Measurements from ENCODE around the gene SORL1-AS1.
"Not testable (repeated sequence)": the region's sequence is repeated elsewhere in the genome, so short reads cannot be mapped to it uniquely, and the experiment has no call there.

Gene SORL1-AS1

DNA sequence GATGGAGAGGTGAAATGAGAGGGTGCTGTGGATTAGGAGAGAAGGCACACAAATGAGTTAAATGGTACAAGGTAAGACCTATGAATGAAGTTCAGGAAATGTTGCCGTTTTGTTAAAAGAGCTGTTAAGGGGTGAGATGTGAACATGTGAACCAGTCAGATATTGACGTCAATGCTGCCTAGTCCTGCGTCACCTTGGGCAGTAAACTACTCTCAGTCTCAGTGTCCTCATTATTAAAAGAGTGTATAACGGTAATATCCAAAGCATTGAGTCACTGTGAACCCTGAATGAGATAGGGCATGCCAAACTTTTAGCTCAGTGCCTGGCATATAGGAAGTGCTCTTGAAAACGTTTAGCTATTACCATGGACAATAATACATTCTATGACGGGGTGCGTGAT lies 32.4 kb upstream of the SORL1-AS1 start:
- H3K4me3 ChIP-seq (ENCODE audit: low read length), result no peak overlapping the region
- H3K9ac ChIP-seq (ENCODE audit: low read length), result no peak overlapping the region
- no peak overlapping the region for H3K27ac ChIP-seq (ENCODE audit: low read length)
- H3K4me1 ChIP-seq (ENCODE audit: control insufficient read depth, low read depth, low read length), result peaks cover 5% of the 10 kb centered on the region
- peaks cover 19% of the 10 kb centered on the region for H3K36me3 ChIP-seq (ENCODE audit: control insufficient read depth, low read depth, low read length)
- H3K9me3 ChIP-seq (ENCODE audit: control insufficient read depth, low read depth, low read length), result no peaks in the 10 kb centered on the region
- no peaks in the 10 kb centered on the region for H3K27me3 ChIP-seq (ENCODE audit: control insufficient read depth, insufficient read depth, low read length)

DNA sequence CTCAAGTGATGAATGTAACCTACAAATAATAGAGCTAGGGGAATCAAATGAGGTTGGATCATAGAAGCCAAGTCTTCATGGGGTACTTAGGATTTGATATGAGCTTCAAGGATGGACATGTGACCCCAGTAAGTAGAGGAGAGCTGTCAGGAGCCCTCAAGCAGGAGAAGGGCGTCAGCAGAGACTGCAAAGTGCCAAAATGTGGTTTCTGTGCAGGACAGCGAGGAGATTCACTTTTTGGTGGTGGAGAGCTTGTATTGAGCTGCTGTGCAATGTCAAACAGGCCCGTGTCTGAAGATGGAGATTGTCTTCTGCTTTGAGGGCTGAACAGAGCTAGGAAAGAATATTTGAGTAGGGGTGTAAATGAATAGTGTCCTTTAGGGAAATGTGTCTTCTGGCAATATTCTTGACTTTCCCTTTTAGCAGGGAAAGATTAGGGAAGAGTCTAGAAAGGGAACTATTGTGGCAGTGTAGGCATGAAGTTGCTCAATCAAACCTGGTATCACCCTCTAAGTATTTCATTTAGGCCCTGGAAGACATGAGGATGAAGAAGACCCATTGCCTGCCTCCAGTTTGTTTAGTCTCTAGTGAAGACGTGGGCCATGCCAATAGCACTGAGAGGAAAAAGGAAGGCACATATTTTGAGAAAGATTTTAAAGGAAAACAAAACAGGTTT lies 31.2 kb upstream of the SORL1-AS1 start:
- peaks cover 7% of the 10 kb centered on the region for H3K36me3 ChIP-seq (ENCODE audit: control insufficient read depth, low read depth, low read length)

GRCh38 chr11:121482231-121483129 lies 29.7 kb upstream of the SORL1-AS1 start:
- no peaks in the 10 kb centered on the region for H3K27me3 ChIP-seq (ENCODE audit: control insufficient read depth, insufficient read depth, low read length)
- peaks cover 26% of the 10 kb centered on the region for H3K4me1 ChIP-seq (ENCODE audit: control insufficient read depth, low read depth, low read length)
- H3K9me3 ChIP-seq (ENCODE audit: control insufficient read depth, low read depth, low read length), result no peaks in the 10 kb centered on the region
- H3K4me3 ChIP-seq (ENCODE audit: low read length), result no peak overlapping the region
- H3K36me3 ChIP-seq (ENCODE audit: control insufficient read depth, low read depth, low read length), result no peaks in the 10 kb centered on the region
- H3K27ac ChIP-seq (ENCODE audit: low read length), result no peak overlapping the region
- no peak overlapping the region for H3K9ac ChIP-seq (ENCODE audit: low read length)

More for the DNA sequence above, 31.2 kb upstream of the SORL1-AS1 start:
- no peak overlapping the region for H3K4me3 ChIP-seq (ENCODE audit: low read length)
- H3K27ac ChIP-seq (ENCODE audit: low read length), result no peak overlapping the region
- no peak overlapping the region for H3K9ac ChIP-seq (ENCODE audit: low read length)
- no peaks in the 10 kb centered on the region for H3K27me3 ChIP-seq (ENCODE audit: control insufficient read depth, insufficient read depth, low read length)
- no peaks in the 10 kb centered on the region for H3K9me3 ChIP-seq (ENCODE audit: control insufficient read depth, low read depth, low read length)
- peaks cover 16% of the 10 kb centered on the region for H3K4me1 ChIP-seq (ENCODE audit: control insufficient read depth, low read depth, low read length)

DNA sequence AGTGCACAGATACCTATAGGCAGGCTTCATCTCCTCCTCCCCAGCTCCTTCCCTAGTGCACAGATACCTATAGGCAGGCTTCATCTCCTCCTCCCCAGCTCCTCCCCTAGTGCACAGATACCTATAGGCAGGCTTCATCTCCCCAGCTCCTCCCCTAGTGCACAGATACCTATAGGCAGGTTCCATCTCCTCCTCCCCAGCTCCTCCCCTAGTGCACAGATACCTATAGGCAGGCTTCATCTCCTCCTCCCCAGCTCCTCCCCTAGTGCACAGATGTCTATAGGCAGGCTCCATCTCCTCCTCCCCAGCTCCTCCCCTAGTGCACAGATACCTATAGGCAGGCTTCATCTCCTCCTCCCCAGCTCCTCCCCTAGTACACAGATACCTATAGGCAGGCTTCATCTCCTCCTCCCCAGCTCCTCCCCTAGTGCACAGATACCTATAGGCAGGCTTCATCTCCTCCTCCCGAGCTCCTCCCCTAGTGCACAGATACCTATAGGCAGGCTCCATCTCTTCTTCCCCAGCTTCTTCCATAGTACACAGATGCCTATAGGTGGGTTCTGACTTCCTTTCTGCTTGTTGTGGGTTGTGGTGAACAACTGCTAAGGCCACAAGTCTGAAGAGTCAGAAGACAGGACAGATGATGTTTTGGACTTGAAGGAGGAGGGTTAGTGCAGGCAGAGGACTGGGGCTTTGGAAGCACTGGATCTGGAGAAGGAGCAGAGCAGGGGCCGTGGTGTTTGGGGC lies 28.9 kb upstream of the SORL1-AS1 start:
- peaks cover 33% of the 10 kb centered on the region for H3K4me1 ChIP-seq (ENCODE audit: control insufficient read depth, low read depth, low read length)
- not testable (repeated sequence) for H3K27me3 ChIP-seq (ENCODE audit: control insufficient read depth, insufficient read depth, low read length); H3K4me3 ChIP-seq (ENCODE audit: low read length); H3K36me3 ChIP-seq (ENCODE audit: control insufficient read depth, low read depth, low read length); H3K9me3 ChIP-seq (ENCODE audit: control insufficient read depth, low read depth, low read length); H3K9ac ChIP-seq (ENCODE audit: low read length); H3K27ac ChIP-seq (ENCODE audit: low read length)

GRCh38 chr11:121479698-121480238 lies 27.0 kb upstream of the SORL1-AS1 start:
- peak overlapping the region; percentile 50 for H3K4me3 ChIP-seq (ENCODE audit: low read length)
- H3K4me1 ChIP-seq (ENCODE audit: control insufficient read depth, low read depth, low read length), result peaks cover 39% of the 10 kb centered on the region
- H3K36me3 ChIP-seq (ENCODE audit: control insufficient read depth, low read depth, low read length), result no peaks in the 10 kb centered on the region
- no peaks in the 10 kb centered on the region for H3K9me3 ChIP-seq (ENCODE audit: control insufficient read depth, low read depth, low read length)
- H3K27ac ChIP-seq (ENCODE audit: low read length), result peak overlapping the region; percentile 44
- H3K9ac ChIP-seq (ENCODE audit: low read length), result peak overlapping the region; percentile 17
- no peaks in the 10 kb centered on the region for H3K27me3 ChIP-seq (ENCODE audit: control insufficient read depth, insufficient read depth, low read length)

DNA sequence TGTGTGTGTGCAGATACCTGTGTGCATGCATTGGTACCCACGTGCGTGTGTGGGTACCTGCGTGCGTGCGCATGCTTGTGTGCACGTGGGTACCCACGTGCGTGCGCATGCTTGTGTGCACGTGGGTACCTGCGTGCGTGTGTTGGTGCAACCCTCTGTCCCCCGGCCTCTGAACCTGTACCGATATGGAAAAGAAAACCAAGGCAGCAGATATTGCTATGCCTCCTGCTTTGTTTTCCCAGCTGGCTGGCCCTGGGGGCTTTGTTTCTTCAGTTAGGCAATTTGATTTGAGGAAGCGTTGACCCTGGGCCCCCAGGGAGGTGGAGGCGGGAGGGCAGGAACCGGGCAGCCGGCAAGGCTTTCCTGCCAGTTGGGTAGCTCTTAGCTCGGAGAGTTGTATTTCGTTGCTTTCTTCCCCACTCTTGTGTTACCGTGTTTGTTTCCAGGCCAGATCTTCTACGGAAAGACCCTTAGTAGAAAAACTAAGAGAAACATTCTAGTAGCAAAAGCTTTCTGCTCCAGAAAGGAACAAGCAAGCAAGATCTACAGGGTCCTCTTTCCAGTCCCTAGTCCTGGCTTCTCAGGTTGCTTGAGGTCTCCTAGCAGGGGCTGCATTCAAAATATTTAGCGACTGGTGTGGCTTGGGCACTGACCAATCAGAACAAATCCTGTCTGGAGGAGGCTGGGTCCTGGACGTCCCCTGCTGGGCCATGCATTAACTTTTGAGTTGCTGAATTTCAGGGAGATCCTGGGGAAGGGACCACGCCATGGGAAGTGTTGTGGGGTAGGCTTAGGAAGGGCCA lies 26.3 kb upstream of the SORL1-AS1 start:
- no peaks in the 10 kb centered on the region for H3K36me3 ChIP-seq (ENCODE audit: control insufficient read depth, low read depth, low read length)
- H3K27ac ChIP-seq (ENCODE audit: low read length), result peak overlapping the region; percentile 44
- H3K4me3 ChIP-seq (ENCODE audit: low read length), result peak overlapping the region; percentile 50

GRCh38 chr11:121478226-121478894 lies 25.6 kb upstream of the SORL1-AS1 start:
- H3K9me3 ChIP-seq (ENCODE audit: control insufficient read depth, low read depth, low read length), result no peaks in the 10 kb centered on the region
- H3K27me3 ChIP-seq (ENCODE audit: control insufficient read depth, insufficient read depth, low read length), result no peaks in the 10 kb centered on the region
- peaks cover 38% of the 10 kb centered on the region for H3K4me1 ChIP-seq (ENCODE audit: control insufficient read depth, low read depth, low read length)
- no peaks in the 10 kb centered on the region for H3K36me3 ChIP-seq (ENCODE audit: control insufficient read depth, low read depth, low read length)
- H3K27ac ChIP-seq (ENCODE audit: low read length), result peak overlapping the region; percentile 44
- peak overlapping the region; percentile 32 for H3K9ac ChIP-seq (ENCODE audit: low read length)
- peak overlapping the region; percentile 50 for H3K4me3 ChIP-seq (ENCODE audit: low read length)

More for the DNA sequence above, 26.3 kb upstream of the SORL1-AS1 start:
- peaks cover 39% of the 10 kb centered on the region for H3K4me1 ChIP-seq (ENCODE audit: control insufficient read depth, low read depth, low read length)
- no peaks in the 10 kb centered on the region for H3K27me3 ChIP-seq (ENCODE audit: control insufficient read depth, insufficient read depth, low read length)
- H3K9me3 ChIP-seq (ENCODE audit: control insufficient read depth, low read depth, low read length), result no peaks in the 10 kb centered on the region
- H3K9ac ChIP-seq (ENCODE audit: low read length), result peak overlapping the region; percentile 32

DNA sequence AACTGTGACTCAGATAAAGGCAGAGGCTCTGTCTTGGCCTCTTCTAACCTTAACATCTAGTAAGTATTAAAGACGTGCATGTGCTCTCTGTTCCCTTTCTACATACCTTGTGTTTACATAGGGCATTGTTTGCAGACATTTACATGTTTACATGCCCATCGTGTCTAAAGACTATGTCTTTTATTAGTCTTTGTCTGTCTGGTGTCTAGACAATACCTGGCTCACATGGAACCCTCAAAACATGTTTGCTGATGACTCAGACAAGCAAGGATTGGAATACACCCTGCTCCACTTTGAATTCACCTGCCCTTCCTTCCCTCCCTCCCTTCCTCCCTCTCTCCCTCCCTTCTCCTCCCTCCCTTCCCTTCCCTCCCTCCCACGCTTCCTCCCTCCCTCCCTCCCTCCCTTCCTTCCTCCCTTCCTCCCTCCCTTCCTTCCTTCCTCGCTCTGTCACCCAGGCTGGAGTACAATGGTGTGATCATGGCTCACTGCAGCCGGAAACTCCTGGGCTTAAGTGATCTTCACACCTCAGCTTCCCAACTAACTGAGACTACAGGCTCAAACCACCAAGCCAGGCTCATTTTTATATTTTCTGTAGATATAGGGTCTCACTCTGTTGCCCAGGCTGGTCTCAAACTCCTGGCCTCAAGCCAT lies 23.7 kb upstream of the SORL1-AS1 start:
- no peak overlapping the region for H3K4me3 ChIP-seq (ENCODE audit: low read length)
- no peak overlapping the region for H3K27ac ChIP-seq (ENCODE audit: low read length)
- H3K4me1 ChIP-seq (ENCODE audit: control insufficient read depth, low read depth, low read length), result peaks cover 33% of the 10 kb centered on the region
- H3K9ac ChIP-seq (ENCODE audit: low read length), result no peak overlapping the region
- no peaks in the 10 kb centered on the region for H3K27me3 ChIP-seq (ENCODE audit: control insufficient read depth, insufficient read depth, low read length)
- no peaks in the 10 kb centered on the region for H3K9me3 ChIP-seq (ENCODE audit: control insufficient read depth, low read depth, low read length)
- peaks cover 1% of the 10 kb centered on the region for H3K36me3 ChIP-seq (ENCODE audit: control insufficient read depth, low read depth, low read length)

GRCh38 chr11:121474680-121475079 lies 21.9 kb upstream of the SORL1-AS1 start:
- Histone ChIP-seq H3K9me3 (ENCODE audit: control insufficient read depth, low read depth, low read length) (no peaks in the 10 kb centered on the region), H3K27ac (ENCODE audit: low read length) (no peak overlapping the region), H3K4me3 (ENCODE audit: low read length) (no peak overlapping the region), H3K27me3 (ENCODE audit: control insufficient read depth, insufficient read depth, low read length) (no peaks in the 10 kb centered on the region), H3K4me1 (ENCODE audit: control insufficient read depth, low read depth, low read length) (peaks cover 29% of the 10 kb centered on the region), H3K36me3 (ENCODE audit: control insufficient read depth, low read depth, low read length) (peaks cover 20% of the 10 kb centered on the region), H3K9ac (ENCODE audit: low read length) (no peak overlapping the region)
